NCI-H774 (cell line): ENCODE results near the gene SGCA.
A peak's percentile ranks its signal among the peaks of the same experiment; 100 is the strongest.

Experiments
- DNase-seq: peaks from one replicate; lab custom pipeline; 2025; lab: John Stamatoyannopoulos, UW

Gene SGCA

DNA sequence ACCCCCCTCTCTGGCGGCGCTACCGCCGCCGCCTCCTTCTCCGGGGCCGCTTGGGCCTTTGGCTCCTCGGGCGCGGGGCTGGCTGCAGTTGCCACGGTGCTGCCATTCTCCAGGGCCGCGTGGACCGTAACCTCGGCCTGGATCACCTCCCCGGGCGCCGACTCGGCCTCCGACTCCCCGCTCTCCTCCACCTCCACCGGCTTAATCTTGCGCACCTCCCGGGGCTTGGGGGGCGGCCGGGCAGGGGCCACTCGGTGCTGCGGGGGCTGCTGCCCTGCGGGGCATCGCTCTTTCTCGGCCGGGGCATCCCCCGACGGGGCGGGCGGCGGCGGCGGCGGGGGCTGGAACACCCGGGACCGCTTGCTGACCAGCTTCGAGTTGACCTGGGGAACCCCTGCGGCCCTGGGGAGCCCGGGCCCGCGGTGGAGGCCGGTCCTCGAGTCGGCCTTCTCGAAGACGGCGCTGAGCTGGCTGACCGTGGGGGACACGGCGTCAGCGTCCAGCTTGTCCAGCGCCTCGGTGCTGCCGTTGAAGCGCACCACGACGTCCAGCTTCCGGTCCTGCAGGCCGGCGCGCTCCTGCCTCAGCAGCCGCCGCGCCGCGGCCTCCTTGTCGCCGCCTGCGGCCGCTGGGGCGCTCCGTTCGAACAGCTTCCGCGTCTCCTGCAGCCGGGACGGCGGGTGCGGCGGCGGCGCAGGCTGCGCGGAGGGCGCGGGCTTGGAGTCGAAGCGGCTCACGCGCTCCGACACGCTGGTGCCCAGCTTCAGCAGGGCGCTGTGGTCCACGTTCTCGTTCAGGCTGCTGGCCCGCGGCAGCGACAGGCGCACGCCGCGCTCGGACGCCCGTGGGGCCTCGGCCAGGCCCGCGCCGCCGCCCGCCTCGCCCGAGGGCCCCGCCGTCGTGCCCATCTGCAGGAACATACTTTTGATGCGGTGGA is 16.1 kb upstream of the SGCA start:
- DNase-seq = peak; percentile 63

DNA sequence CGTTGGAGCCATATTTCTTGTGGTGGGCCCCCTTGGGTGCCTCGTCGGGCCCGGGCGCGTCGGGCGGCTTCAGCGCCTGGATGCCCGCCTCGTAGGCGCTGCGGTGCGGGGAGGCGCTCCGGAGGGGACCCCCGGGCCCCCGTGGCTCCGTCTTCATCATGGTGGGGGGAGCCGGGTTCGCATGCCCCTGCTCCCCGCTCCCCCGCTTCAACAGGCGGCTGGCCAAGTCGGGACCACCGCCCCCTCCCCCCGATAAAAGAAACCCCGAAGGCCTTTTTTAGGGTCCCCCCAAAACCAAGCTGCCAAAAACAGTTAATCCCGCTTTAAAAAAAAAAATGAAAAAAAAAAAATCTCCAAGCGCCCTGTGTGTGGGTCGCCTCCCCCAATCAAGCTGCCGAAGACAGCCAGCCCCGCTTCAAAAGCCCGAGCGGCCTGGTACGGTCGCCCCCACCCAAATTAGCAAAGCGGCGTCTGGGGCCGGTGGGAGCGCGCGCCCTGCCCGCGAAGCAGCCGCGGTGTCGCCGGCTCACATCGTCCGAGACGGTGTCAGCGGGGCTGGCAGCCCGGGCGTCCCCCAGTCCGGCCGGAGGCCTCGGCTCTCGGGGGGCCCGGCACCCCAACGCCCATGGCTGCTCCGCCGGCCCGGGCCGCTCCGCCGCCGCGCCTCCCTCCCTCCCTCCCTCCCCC is 15.3 kb upstream of the SGCA start, which contains the start of gene PPP1R9B:
TSS of gene PPP1R9B (minus strand) at position 324 of the 687 bp plus-strand sequence. CDS start at position 160, 164 bp downstream.
- no peak for DNase-seq

DNA sequence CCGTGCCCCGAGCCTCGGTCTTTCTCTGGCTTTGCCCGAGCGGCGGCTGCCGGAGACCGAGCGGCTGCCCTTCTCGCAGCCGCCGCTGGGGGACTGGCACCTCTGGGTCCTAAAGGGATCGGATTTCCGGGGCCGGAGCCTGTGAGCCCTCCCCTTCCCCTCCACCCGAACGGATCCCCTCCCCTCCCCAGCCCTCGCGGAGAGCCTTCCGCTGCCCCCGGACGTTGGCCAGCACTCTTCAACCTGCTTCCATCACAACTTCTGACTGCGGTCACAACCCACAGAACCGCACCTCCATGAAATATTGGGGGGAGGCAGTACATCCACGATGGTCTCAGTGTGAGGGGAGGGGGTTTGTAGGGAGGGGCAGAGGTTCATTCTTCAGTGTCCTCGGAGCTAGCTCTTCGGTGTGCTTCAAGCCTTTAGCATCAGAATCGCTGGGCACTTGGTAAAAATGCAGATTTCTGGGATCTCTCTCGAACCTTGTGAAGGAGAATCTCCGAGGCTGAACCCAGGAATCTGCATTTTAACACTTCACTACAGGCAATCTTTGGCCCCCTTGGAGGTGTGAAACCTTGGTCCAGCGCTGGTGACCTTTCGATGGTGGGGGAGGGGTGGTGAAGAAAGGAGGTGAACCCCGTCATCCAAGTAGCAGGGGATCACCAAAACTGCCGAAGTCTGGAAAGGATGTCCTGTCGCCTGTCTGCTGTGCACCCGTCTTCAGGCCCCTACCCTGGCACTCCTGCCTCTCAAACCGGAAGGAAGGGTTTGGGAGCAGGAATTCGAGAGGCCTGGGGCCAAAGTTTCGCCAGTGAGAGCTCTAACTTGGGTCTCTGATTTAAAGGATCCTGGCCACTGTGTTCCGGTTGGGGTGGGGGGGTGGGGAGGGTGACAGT is 14.5 kb upstream of the SGCA start:
- peak; percentile 91 for DNase-seq

DNA sequence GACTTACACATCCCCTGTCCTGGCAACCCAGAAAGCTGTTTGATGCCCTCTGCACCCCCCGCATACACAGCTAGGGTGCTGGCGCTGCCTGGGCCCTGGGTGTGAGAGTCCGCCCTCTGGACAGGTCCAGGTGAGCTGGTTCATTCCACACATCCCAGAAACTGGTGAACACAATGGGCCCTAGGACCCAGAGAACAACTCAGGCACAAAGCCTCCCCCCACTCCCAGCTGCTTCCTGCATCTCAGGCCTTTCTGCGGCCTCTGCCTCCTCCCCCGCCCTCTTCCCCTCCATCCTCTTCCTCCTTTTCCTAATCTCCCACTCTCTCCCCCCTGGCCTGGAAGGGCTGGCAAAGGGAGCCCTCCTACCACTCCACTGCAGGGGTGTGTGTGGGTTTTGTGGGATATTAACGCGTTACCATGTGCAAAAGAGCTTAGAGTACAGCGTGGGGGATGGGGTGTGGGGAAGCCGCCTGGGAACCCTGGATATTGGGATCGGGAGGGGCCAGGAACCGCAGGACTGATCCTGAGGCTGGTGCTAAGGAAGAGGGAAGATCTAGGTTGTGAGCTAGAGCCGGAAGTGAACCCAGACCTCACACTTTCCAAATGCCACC is 13.8 kb upstream of the SGCA start:
- DNase-seq = peak; percentile 87

DNA sequence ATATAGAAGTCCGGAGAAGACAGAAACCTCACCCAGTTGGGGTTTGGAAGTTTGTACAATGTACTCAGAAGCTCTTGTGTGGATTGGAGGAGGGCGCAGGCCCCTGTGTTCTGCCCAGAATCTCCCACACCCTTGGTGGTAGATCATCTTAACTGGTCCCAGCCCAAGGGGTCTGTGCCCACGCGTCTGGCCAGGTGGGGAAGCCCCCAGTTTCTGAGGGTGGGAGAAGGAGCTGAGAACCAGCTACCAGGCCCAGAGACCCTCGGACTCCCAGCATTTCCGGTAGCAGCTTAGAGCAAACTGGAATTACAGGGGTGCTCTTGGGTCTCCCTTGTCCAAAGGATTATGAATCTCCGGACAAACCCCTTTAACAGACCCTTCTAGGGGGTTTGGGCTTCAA is 13.1 kb upstream of the SGCA start:
- DNase-seq = no peak

DNA sequence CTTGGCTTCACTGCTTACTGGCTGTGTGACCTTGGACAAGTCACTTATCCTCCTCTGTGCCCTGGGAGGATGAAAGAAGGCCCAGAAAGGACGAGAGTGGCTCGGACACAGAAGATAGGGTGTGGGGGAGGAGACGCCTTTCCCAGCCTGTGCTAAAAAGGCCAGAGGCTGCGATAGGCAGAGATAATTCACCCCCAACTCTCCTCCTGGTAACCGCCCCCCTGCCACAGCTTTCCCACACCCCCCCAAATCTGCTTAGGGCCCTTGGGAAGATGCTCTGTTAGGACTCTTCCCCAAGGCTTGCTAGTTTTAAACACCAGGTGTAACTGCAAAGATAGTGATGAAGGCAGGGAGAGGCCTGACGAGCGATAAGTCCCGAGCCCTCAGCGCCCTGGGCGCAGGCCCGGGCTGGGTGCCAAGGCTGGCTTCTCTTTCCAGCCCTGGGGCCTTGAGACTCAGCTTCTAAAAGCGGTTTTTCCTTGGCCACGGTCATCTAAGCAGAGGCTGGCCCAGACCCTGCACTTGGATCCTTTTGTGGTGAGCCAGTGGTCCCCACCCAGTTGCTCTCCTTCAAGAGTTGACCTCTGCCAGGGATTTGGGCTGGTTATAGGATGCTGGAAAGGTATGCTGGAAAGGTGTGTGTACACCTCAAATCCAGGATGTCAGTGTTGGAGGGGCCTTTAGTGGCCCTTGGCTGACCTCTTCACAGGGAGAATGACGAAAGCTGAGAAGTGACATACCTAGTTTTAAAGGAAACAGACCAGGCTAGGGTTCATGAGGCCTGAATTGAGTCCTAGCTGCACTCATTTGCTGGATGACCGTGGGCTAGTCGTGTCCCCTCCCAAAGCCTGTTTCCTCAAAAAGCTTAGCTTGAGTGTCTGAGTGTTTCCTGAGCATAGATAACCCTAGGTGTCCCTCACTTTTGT is 11.9 kb upstream of the SGCA start:
- DNase-seq = no peak

DNA sequence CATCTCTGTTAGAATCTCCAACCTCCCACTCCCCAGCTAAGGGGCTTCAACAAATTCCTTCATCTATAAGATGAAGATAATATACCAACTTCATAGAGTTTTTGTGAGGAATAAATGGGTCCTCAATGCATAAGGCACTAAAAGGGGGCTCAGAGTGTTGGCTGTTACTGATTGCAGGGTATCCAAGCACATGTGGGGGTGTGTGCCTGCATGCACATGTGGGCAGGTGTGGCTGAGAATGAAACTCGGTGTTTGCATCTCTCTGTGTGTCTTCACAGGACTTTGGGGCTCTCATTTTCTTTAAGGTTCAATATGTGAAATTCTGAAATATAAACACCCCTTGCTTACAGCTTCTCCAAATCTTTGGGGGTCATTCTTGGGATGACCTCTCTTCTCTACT is 11.2 kb upstream of the SGCA start:
- no peak for DNase-seq

DNA sequence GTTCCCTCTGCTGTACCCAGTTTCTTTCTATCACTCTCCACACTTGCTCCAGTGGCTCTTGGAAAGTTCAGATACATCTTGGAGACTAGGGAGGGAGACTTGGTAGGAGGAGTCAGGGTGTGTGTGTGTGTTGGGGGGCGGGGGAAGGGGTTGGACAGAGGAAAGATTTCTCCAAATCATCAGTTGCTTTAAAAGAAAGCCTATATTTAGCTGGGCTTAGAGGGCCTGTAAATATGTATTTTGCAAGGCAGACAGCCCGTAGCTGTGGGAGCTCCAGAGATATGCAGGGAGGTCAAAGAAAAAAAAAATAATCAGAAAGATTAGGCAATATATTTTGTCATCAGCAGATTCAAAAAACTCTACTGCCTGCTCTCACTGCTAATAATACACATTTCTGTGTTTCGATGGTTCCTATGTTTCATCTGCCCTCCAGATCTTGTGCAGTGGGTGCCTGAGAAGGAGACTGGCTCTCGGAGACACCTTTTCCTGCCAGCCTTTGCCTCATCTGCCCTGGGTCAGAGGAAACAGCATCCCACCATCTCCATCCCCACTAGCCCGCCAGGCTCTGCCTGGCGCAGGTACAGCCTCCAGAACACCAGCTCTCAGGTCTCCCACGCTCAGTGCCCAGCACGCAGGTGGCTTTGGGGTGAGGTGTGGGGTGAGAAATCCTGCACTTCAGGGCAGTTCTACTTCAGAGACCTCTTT is 10.5 kb upstream of the SGCA start:
- no peak for DNase-seq

DNA sequence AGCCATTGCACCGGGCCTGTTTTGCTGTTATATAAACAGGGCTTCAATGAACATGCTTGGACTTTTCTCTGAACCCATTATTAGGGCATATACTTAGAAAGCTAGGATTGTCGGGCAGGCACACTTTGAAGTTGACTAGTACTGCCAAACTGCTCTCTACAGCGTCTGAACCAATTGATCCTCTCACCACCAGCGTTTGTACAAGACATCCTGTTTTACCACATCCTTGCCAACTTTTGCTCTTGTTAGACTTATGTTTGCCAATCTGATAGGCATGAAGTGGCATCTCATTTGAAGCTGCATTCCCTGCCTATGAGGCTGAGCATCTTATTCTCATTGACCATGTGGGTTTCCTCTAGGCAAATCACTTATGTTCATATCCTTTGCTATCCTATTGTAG is 7.9 kb upstream of the SGCA start:
- no peak for DNase-seq

DNA sequence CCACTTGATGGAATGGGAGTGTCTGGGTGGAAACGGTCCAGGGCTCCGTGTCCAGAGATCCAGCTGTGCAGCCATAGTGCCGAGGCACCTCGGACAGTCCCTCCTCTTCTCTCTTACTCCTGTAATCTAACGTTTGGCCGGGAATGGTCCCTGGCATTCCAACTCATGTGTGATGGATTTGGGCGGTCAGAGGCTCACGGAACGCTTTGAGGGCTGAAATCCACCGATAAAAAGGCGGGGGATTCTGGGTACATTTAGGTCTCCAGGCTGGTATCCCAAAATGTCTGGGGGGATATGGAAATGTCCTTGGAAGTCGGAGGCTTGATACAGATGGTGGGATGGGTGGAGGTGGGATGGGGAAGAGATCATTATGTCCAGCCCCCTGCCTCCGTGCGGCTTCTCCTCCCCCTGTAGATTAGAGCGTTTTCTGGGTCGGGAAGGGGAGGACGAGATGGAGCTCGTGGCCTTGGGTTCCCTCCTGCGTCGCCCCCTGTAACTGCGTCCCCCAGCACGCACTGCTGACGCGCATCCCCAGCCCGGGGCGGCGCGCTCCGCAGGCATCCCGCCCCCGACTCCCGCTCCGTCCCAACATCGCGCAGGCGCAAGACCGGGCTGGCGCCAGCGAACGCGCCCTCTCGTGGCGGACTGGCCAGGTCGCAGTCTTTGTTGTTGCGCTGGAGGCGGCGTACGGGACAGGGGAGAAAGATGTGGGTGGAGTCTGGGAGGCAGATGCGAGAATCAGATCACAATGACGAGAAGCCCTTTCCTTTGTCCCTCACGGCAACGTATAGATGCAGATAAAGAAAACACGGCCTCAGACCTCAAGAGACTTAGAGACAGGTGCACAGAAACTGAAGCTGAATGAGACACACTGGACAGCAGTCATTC is 4.5 kb upstream of the SGCA start:
- DNase-seq = peak; percentile 95

DNA sequence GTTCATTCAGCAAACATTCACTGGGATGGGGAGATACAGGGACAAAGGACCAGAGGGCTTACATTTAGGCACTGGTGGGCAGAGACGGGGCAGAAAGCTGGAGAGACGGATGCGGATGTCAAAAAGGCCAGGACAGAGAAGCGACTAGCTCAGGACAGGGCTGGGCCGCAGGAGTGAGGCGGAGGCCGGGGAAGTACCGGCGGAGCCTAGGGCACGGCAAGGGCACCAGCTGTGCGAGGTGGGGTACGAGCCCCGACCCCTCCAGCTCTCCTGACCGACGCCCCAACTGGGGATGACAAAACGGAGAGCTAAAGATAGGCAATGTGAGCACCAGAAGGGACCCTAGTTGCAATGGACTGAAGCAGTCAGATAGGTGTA is 3.9 kb upstream of the SGCA start:
- no peak for DNase-seq

DNA sequence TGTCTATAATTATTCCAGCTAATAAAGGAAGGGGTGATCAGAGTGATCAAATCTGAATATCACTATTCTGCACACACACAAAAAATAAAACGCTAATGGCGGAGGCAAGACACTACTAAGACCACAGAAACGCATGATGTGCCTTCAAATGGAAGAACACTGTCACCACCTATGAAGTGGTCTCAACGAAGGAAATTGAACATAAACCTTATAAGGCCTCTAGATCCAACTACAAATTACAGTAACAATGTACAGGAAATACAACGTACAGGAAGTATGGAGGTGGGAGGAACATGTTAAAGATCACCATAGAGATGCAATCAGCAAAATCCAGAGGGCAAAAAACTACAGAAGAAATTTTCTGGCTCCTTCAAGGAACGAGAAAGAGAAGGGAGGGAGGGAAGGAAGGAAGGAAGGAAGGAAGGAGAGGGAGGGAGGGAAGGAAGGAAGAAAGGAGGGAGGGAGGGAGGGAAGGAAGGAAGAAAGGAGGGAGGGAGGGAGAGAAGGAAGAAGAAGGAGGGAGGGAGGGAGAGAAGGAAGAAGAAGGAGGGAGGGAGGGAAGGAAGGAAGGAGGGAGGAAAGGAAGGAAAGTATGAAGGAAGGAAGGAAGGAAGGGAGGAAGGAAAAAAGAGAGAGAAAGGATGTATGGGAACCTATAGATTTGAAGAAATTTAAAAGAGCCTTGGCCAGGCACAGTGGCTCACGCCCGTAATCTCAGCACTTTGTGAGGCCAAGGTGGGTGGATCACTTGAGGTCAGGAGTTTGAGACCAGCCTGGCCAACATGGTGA is 3.1 kb upstream of the SGCA start:
- no peak for DNase-seq

DNA sequence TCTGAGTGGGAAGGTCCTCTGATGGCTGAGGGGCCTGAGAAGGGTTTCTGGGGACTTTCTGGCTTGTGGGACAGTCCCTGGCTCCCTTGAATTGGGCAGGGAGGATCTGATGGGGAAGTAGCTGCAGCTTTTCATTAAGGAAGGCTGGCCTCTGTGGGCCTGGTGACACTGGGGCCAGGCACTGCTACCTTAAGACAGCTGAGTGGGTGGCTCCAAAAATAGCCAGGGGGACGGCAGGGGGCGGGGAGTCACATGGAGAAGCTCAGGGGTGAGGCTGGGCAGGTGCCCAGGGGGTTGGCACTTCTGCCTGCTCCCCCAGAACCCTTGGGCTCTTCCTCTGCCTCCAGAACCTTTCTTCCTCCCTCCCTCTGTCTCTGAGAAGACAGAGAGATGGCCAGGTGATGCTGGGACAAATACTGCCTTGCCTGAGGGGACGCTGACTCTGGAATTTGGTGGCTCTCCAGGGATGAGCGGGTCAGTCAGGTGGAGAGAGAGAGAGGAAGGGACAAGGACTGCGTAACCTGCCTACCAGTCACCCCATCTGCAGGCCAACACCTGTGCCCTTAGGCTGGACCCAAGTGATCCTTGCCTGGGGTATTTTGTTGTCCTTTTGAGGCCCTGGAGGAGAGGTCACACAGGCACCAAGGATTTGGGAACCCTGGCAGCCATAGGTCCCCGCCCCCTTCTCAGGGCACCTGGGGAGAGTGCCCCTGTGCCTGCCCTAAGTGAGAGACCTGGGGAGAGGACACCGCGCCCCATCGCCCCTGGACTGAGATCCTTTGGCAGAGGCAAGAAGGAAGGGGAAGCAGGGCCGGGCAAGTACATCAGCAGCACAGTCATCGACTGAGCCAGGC is 1.7 kb upstream of the SGCA start:
- no peak for DNase-seq

DNA sequence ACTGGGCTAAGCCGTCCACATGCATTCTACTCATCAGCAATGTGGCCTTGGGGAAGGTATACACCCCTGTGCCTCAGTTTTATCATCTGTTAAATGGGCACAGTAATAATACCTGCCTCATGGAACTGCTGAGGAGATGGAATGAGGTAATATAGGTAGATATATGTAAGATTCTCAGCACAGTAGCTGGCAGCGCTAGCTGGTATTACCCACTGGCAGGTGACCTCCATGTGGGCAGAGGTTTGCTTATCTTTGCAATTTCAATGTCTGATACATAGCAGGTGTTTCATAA is 1.2 kb upstream of the SGCA start:
- DNase-seq = no peak

DNA sequence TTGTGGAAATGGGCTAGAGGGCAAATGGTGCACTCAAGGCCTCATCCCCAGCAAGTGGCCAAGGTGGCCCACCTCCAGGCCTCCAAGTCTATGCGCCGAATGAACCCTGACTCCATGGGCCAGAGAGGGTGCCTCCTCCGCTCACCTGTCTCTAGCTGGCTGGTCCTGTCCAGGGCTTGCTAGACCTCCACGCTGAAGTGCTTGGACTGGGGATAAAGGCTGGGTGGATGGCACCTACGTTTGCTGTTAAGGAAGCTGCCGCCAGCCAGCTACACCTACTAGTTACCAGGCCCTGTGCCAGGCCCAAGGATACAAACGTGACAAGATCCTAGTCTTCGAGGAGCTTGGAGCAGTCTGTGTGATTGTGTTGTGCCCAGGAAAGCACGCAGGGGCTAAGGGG is 739 bp upstream of the SGCA start:
- DNase-seq = no peak

DNA sequence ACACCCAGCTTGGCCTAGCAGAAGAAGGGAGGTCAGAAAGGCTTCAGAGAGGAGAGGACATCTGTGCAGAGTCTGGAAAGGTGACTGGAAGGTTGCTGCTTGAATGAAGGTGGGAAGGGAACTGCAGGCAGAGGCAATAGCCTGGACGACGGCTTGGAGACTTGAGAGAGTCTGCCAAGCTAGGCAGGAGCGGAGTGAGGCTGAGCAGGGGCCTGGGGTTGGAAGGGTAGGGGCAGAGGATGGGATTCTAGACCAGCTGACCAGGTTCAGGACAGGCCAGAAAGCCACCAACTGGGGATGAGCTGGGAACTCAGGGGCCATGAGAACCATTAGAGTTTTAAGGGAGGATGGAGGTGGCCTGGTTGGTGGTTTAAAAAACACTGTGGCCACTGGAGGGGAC is 339 bp upstream of the SGCA start:
- DNase-seq = no peak

DNA sequence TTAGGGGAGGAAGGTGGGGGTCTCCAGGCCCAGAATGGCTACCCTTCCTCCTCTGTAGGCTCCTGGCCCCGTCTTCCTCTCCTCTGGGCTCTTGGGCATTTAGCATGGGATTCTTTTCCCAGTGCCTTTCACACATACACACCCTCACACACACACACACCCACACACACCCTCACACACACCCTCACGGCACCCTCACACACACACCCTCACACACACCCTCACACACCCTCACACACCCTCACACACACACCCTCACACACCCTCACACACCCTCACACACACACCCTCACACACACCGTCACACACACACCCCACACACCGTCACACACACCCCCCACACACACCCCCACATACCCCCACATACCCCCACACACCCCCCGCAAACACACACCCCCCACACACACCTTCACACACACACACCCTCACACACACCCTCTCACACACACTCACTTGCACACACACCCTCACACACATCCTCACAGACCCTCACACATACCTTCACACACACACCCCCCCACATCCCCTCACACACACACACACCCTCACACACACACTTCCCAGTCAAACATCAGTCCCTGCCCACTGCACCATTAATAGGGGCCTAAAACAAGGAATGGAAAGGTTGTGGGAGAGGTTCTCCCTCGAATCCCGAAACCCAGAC is 845 bp downstream of the SGCA start:
- no peak for DNase-seq
